Suppressor macrophage (primary cell): ENCODE measurements around the gene ZNF737.
"Not testable (repeated sequence)": the region's sequence is repeated elsewhere in the genome, so short reads cannot be mapped to it uniquely, and the experiment has no call there.

Source experiments
- DNase-seq, 4 experiments: peaks; one replicate each; pipeline ENCODE4 v3.0.0-alpha.2; 2020 to 2022
- total RNA-seq, 17 experiments: gene quantifications; one replicate each; lab custom pipeline; 2026; ENCODE audit warnings: mixed read lengths in 6 of 17, inconsistent platforms in 3 of 17; lab: John Stamatoyannopoulos, UW

ZNF737 gene
- total RNA-seq = 2.2 to 19.8 (median 8.3) reads per million in 17 experiments

DNA sequence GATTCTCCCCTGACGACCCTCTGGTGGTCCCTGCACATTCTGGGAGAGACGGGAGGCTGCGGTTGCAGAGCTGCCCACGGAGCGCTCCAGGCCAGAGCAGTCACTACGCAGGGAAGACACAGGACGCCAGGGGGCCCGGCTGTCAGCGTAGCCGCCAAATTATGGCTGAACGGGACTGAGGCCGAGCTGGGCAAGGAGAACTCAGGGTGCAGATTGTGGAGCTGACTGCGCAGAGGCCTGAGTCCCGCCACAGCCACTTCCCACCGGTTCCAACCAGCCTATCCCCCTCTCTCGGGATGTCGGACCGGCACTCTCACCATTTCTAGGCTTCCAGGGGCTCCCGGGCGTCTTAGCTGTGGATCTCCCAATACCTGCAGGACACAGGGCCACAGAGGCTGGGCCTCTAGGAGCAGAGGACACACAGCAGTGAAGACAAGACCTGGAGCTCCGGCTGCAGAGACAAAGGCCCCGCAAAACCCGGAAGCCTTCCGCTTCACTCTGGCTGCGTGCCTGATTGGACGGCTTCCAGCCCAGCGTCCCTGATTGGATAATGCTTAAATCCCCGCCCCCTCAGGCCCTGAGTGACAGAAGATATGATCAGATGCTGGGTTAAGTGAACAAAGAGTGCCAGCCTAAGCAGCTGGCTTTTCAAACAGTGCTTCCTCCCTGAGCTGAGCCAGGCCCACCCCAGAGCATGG lies at the start of gene ZNF737:
TSS of gene ZNF737 (minus strand) at position 461 of the 698 bp plus-strand sequence. CDS start at position 320, 141 bp downstream.
- peak; percentile 90 to 96 (median 94) for DNase-seq

DNA sequence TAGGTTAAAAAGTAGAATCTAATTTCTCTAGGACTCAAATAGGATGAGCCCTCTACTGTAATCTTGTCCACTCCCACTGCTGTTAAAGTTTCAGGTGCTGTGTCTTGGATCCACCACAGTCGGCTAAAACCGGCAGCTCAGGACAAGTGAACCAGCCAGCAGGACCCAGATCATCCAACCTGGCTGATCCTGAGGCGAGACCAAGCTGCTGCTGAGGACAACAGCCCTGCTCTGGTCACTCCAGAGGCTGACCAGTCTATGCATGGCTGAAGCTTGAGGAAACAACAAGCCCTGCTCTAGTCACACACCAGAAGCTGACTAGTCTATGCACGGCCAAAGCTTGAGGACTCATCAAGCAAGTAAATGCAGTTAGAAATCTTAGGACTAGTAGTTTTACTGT lies 49.4 kb upstream of the ZNF737 start:
- not testable (repeated sequence) for DNase-seq

DNA sequence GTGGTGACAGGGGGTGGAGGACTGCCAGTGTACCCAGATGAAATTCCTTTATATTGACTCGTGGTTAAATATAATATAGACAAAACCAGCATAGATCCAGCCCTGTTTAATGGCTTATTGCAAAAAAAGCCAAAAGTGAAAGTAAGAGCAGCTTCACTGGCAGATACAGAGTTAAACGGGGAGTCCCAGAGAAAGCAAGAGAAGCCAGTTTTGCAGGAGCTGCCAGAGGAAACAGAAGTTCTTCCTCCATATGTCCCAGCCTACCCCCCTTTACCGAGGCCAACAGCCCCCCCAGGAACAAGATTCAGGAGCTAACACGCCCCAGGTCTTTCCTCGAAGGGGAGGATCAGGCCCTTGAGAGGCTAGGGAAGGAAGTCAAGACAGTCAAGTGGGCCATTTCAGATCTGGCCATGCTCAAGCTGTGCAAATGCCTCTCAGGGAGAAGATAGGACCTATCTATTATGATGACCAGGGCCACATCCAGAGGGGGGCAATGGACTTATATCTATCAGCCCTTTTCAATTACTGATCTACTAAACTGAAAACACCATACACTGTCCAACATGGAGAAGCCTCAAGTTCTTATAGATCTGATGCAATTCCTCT lies 47.2 kb upstream of the ZNF737 start:
- DNase-seq = no peak

DNA sequence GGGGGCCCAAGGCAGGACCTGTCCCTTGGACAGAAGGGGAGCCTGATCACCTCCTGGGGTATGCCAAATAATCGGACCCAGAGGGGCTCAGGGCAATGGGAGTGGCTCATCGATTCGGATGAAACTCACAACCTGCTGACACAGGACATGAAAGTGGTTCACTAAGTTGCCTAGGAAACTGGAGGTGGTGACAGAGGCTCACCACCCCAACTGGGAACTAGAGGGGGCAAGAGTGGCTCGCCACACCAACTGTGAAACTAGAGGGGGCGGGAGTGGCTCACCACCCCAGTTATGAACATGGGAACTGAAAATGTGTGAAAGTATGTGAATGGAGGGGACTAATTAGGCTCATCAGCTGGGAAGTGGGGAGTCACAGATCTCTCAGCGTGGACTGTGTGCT lies 46.3 kb upstream of the ZNF737 start:
- DNase-seq = no peak

DNA sequence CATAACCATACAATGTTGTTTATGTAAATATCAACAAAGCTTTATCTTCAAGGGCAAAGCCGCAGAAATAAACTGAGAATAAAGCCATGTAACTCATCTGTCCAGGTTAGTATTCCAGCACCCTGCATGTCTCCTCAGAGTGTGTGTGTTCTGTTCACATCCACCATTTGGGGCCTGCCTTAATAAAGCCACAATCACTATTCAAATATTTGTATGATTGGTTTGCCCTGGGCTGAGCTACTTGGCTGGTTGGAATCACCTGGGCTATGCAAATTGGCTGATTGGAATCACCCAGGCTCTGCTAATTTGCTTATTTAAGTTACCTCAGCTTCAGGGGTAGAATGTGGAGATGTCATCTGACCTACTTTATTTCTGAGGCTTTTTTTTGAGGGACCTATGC lies 42.4 kb upstream of the ZNF737 start:
- DNase-seq = no peak

DNA sequence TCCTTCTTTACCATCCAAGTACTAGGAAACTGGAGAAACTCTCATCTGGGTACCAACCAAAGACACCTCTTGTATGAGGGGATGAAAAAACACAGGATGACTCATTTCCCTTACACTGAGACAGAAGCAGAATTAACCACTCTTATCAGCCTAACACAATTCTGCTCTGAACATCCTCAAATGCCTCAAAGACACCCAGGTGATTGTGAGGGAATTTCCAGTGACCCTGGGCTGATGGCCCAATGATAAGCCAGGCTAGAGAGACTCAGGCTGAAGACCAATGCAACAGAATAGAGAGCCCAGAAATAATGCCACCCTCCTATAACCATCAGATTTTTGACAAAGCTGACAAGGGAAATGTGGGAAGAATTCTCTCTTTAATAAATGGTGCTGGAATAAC lies 7.0 kb downstream of the ZNF737 start:
- no peak for DNase-seq

DNA sequence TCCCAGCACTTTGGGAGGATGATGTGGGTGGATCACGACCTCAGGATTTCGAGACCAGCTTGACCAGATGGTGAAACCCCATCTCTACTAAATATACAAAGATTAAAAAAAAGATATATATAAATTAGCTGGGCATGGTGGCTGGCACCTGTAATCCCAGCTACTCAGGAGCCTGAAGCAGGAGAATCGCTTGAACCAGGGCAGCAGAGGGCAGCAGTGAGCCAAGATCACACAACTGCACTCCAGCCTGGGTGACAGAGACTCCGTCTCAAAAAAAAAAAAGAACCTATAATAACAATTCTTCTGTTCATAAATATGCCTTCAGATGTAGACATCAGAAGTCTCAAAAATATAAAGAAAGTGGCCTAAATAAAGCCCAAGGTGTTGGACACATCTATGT lies 7.6 kb downstream of the ZNF737 start:
- no peak for DNase-seq

DNA sequence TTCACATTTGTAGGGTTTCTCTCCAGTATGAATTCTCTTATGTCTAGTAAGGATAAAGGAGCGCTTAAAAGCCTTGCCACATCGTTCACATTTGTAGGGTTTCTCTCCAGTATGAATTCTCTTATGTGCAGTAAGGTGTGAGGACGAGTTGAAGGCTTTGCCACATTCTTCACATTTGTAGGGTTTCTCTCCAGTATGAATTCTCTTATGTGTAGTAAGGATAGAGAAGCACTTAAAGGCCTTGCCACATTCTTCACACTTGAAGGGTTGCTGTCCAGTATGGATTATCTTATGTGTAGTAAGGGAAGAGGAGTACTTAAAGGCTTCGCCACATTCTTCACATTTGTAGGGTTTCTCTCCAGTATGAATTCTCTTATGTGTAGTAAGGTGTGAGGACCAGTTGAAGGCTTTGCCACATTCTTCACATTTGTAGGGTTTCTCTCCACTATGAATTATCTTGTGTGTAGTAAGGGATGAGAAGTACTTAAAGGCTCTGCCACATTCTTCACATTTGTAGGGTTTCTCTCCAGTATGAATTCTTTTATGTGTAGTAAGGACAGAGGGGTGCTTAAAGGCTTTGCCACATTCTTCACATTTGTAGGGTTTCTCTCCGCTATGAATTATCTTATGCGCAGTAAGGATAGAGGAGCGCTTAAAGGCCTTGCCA lies 20.8 kb downstream of the ZNF737 start:
- peak in 1 of 4 experiments; percentile 2 for DNase-seq

DNA sequence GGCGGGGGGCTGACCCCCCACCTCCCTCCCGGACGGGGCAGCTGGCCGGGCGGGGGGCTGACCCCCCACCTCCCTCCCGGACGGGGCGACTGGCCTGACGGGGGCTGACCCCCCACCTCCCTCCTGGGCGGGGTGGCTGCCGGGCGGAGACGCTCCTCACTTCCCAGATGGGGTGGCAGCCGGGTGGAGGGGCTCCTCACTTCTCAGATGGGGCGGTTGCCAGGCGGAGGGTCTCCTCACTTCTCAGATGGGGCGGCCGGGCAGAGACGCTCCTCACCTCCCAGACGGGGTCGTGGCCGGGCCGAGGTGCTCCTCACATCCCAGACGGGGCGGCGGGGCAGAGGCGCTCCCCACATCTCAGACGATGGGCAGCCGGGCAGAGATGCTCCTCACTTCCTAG lies 35.3 kb downstream of the ZNF737 start:
- DNase-seq = not testable (repeated sequence)

DNA sequence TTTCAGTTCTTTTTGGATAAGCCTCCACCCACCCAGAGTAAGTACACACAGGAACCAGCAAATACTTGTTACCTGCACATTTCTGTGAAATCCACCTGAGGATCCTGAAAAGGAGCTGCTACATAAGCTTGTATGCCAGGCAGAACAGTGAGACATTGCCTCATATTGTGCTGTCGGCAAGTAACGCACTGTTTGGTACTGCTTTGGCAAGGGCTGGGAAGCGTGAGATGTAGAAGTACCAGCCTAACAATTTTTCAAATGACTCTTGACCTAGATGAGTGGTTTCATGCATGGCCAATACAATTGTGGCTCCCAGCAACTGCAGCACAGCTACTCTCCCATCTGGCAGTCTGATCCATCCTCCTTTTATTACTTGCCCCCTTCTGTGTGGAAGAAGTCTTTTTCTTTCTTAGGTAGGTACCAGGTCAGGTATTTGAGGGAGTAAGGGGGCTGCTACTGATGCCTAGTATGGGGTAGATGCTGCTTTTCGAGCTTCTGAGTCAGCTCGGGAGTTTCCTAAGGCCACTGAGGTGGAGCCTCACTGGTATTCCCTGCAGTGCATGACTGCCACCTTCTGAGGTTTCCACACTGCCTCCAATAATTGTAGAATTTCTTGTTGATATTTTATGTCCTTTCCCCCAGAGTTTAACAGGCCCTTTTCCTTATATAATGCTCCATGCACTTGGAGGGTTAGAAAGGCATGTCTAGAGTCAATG lies 52.2 kb downstream of the ZNF737 start:
- no peak for DNase-seq

DNA sequence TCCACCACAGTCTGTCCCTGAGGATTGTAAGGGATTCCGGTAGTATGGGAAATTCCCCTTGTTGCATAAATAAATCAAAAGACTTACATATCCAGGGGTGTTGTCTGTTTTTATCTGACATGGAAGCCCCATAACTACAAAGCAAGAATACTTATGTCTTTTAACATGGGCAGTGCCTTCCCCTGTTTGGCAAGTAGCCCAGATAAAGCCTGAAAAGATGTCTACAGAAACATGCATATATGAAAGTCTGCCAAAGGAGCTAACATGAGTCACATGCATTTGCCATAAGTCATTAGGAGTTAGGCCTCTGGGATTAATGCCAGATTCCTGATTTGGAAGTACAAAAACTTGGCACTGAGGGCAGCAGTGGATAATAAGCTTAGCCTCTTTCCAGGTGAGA lies 62.1 kb downstream of the ZNF737 start:
- no peak for DNase-seq
